GM12872 (cell line): Measurements from ENCODE around the gene ATG5.

Source experiments
- TF ChIP-seq, protein P1 (sequence below): IDR thresholded peaks from 3 replicates; pipeline ENCODE4 v1.5.1; 2011; ENCODE audit warnings: low read depth, mild to moderate bottlenecking, low read length, moderate library complexity; ENCODE audit not compliant: insufficient read depth

Gene ATG5

DNA sequence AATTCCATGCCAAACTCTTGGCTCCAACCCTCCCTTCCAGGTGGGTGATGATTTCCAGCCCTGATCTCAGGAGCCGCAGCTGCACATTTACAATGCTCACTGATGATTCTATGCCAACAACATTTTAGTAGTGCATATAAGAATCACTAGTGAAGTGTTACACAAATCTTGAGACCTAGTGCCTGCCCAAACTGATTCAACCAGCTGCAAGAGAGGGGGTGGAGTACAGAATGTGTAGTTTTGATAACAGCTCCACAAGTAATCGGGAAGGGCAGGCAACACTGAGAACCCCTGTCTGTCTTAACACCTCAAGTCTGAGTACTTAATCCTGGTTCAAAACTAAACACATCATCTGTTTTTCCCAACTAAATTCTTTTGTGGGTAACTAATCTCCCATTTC, 147.8 kb downstream of the ATG5 start:
- TF ChIP-seq, protein P1, sequence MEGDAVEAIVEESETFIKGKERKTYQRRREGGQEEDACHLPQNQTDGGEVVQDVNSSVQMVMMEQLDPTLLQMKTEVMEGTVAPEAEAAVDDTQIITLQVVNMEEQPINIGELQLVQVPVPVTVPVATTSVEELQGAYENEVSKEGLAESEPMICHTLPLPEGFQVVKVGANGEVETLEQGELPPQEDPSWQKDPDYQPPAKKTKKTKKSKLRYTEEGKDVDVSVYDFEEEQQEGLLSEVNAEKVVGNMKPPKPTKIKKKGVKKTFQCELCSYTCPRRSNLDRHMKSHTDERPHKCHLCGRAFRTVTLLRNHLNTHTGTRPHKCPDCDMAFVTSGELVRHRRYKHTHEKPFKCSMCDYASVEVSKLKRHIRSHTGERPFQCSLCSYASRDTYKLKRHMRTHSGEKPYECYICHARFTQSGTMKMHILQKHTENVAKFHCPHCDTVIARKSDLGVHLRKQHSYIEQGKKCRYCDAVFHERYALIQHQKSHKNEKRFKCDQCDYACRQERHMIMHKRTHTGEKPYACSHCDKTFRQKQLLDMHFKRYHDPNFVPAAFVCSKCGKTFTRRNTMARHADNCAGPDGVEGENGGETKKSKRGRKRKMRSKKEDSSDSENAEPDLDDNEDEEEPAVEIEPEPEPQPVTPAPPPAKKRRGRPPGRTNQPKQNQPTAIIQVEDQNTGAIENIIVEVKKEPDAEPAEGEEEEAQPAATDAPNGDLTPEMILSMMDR: no peak

DNA sequence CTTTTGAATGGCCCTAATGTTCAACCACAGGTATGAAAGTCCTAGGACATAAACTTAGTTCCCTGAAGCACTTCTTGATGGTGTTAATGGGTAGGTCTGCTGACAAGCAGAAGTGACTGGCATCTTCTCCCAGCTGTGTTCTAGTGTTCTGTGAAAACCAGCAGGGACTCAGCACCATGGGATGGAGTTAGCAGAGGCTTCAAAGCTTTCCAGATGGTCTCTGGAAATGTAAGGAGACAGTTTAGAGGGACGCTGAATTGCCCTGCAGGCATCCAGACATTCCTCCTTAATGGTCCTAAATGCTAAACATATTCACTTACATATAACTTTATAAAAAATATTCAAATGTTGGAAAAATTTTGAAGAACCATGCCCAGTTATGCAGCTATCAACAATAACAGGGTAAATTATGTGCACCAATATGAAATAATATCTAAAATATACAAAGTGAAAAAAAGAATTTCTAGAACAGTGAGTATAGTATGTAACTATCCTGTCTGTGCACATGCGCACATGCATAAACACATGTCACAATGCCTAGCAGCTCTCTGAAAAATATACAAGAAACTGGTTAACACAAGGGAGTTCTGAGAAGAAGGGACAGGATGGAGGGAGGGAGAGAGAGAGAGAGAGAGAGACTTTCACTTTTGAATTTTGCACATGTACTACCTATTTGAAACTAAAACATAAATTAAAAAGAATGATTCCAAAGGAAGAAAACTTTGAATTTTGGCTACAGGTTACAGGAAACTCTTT, 152.3 kb downstream of the ATG5 start:
- TF ChIP-seq, protein P1: no peak

DNA sequence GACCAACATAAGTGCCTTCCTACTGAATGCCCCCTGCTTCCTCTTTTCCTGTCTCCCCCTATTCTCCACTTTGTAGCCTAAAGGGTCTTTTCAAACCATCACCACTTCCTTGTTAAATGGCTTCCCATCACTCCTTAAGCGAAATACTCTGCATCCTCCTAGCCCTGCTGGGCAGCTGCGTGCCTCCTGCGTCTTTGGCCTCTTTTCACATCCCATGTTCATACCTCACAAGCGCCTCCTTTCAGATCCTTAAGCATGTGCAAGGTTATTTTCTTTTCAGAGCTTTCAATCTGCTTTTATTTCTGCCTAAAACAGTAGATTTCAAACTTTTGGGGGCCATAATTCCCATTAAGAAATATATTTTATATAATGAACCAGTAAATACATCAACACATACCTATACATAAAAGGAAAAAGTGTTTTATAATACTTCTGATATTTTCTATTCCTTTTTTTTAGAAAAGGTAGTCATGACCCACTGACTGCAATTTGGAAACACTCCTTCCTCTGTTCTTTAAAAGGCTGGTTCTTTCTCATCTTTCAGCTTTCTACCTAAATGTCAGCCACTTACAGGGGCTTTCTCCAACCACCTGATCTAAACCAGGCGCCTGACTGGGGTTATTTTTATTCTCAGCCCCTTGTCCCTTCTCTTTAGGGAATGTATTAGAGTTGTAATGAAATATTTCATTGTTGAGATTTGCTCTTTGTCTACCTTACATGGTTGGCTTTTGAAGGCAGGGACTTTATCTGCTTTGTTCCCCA, 155.3 kb downstream of the ATG5 start:
- TF ChIP-seq, protein P1: no peak

DNA sequence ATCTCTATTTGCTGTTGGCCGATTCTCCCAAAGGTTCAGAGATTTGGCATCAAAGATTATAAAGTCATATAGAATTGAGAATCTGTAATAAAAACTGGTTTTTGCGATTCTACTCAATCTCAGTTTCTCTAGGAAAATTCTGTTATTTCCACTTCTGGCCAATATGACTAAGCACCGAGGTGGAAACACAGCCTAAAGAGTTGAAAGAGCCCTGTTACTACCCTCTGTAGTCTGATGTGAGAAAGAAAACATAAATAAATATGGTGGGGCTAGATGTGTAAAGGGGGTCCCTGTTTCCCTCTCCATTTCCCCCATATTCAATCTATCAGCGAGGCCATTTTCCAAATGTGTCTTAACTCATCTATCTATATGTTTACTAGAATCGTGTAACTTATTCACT, 156.0 kb downstream of the ATG5 start:
- TF ChIP-seq, protein P1: no peak

DNA sequence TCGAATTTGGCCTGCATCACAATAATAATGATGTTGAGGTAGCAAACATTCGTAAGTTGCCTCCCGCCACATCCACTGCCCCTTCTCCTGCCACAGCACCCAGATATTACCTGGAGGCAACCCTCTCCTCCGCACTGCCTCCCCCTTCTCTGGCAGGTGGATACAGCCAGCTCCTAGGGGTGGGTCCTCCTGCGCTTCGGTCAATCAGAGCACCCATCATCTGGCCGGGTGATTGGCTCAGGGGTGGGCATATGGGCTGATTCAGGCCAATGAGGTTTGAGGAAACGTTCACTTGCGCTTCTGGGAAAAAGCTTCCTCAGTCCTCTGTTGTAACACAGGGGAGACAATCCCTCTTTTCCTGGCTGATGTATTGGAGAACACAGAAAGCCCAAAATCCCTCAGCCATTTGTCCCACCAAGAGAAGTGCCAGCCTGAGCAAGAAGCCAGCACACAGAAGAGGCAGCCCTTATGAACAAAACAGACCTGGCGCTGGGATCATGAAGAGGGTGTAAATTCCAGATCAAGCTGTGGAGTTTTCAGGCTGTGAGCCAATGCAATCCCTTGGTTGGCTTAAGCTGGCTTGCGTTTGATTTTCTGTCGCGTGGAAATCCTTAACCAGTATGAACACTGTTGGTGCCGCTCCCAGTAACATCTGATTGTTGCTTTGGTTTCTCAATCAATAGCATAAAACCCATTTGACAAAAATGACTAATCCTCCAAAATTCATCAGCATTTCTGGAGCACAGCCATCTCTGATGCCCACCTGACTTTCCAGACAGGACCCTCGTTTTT, 157.3 kb downstream of the ATG5 start:
- TF ChIP-seq, protein P1: no peak

DNA sequence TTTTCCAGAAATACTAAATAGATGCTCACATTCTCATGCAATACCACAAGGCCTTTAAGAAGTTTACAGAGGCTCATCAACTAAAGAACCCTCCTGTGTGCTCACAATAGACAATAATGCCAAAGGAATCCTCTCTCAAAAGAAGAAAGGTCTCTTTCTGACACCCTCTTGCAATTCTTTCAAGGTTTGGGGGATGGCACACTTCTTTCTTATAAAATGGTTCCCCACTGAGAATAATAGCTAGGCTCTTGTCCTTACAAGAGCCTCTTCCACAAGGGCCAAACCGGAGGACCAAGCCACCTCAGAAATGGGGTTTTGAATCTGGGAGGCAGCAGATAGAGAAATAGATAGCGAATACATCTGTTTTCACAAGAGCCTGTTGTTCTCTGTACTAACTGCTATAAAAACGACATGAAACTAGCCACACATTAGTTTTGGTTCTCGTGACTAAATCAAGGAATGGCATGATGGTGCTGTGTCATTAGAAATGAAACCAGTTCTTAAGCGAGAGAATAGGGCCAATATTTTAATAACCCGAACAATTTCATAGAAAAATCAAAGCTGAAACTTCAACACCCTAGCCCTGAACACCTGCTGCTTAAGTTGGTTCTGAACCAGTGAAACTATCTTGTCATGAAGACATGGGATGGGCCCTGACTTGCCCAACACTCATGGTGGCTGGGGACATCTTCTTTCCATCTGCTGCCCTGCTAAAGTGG, 158.3 kb downstream of the ATG5 start:
- TF ChIP-seq, protein P1: no peak
